ENCODE results near the gene DOHH. TPM values are rescaled to one million over a fixed set of nuclear protein-coding genes. Genes with fewer than 3 reads are reported as not detected.
A peak's percentile ranks its signal among the peaks of the same experiment; 100 is the strongest.

The DOHH gene
- total RNA-seq, 4 donors from 2014 or later: 16.5 to 30.7 (median 20.3) TPM

GRCh38 chr19:3456925-3457527, 43.4 kb downstream of the DOHH start:
- peaks cover 0 to 85% of the 10 kb centered on the region in 2 donors for H3K36me3 ChIP-seq
- no peak for ATAC-seq
- no peaks in the 10 kb centered on the region for H3K27me3 ChIP-seq
- peak overlapping the region; percentile 12 to 92 (median 86) for H3K27ac ChIP-seq
- no peaks in the 10 kb centered on the region for H3K9me3 ChIP-seq
- TF ChIP-seq CTCF (IDR thresholded peaks at IDR 0.05) (no peak), POLR2AphosphoS5 (IDR thresholded peaks at IDR 0.05) (no peak), POLR2A (IDR thresholded peaks at IDR 0.05) (no peak), EP300 (IDR thresholded peaks at IDR 0.05) (no peak)
- peaks cover 0 to 89% (median 30%) of the 10 kb centered on the region in 3 donors for H3K4me1 ChIP-seq
- H3K4me3 ChIP-seq: no peak overlapping the region
- 50% methylated on average over 2 of the region's 18 CpGs; no CpG with 5 or more reads in 1 of the 2 donors for WGBS, 2 donors (ENCODE audit: low coverage in 1 of 2)

- no peak for ATAC-seq
- H3K4me3 ChIP-seq: no peak overlapping the region
- no CpG with 5 or more reads among the region's 37 CpGs for WGBS, 2 donors (ENCODE audit: low coverage in 1 of 2)
- H3K9me3 ChIP-seq: no peaks in the 10 kb centered on the region
- peaks cover 0 to 84% of the 10 kb centered on the region in 2 donors for H3K36me3 ChIP-seq
- H3K27ac ChIP-seq: peak overlapping the region in 3 of 4 donors; percentile 85 to 92 (median 87)
- peaks cover 0 to 91% (median 35%) of the 10 kb centered on the region in 3 donors for H3K4me1 ChIP-seq
- TF ChIP-seq POLR2A (IDR thresholded peaks at IDR 0.05) (no peak), EP300 (IDR thresholded peaks at IDR 0.05) (no peak), CTCF (IDR thresholded peaks at IDR 0.05) (no peak), POLR2AphosphoS5 (IDR thresholded peaks at IDR 0.05) (no peak)
- no peaks in the 10 kb centered on the region for H3K27me3 ChIP-seq
Observed at GRCh38 chr19:3455960-3456601, 44.4 kb downstream of the DOHH start.

- no peak for ATAC-seq
Observed at GRCh38 chr19:3455393-3455955, 45.0 kb downstream of the DOHH start.

GRCh38 chr19:3454656-3455392, 45.6 kb downstream of the DOHH start:
- no peak for ATAC-seq
- Histone ChIP-seq H3K4me3 (no peak overlapping the region), H3K27me3 (no peaks in the 10 kb centered on the region), H3K36me3 (peaks cover 0 to 84% of the 10 kb centered on the region in 2 donors), H3K27ac (peak overlapping the region in 3 of 4 donors; percentile 85 to 92 (median 87)), H3K4me1 (peaks cover 0 to 86% (median 35%) of the 10 kb centered on the region in 3 donors), H3K9me3 (no peaks in the 10 kb centered on the region)
- TF ChIP-seq POLR2AphosphoS5 (IDR thresholded peaks at IDR 0.05): no peak
- no peak for TF ChIP-seq EP300 (IDR thresholded peaks at IDR 0.05)
- TF ChIP-seq CTCF (IDR thresholded peaks at IDR 0.05): no peak
- TF ChIP-seq POLR2A (IDR thresholded peaks at IDR 0.05): no peak
- WGBS, 2 donors (ENCODE audit: low coverage in 1 of 2): 83 to 100% methylated on average over 2 to 5 of the region's 15 CpGs

More at GRCh38 chr19:3455393-3455955, 45.0 kb downstream of the DOHH start:
- Histone ChIP-seq H3K9me3 (no peaks in the 10 kb centered on the region), H3K4me3 (no peak overlapping the region), H3K36me3 (peaks cover 0 to 84% of the 10 kb centered on the region in 2 donors), H3K27me3 (no peaks in the 10 kb centered on the region), H3K27ac (peak overlapping the region in 3 of 4 donors; percentile 85 to 92 (median 87)), H3K4me1 (peaks cover 0 to 91% (median 38%) of the 10 kb centered on the region in 3 donors)
- TF ChIP-seq POLR2A (IDR thresholded peaks at IDR 0.05) (no peak), CTCF (IDR thresholded peaks at IDR 0.05) (no peak), EP300 (IDR thresholded peaks at IDR 0.05) (no peak), POLR2AphosphoS5 (IDR thresholded peaks at IDR 0.05) (no peak)
- WGBS, 2 donors (ENCODE audit: low coverage in 1 of 2): 61 to 79% methylated on average over 3 to 5 of the region's 7 CpGs

Data from gastroesophageal sphincter (tissue), 4 donors.